ENCODE data around the gene FBXW5.

DNA sequence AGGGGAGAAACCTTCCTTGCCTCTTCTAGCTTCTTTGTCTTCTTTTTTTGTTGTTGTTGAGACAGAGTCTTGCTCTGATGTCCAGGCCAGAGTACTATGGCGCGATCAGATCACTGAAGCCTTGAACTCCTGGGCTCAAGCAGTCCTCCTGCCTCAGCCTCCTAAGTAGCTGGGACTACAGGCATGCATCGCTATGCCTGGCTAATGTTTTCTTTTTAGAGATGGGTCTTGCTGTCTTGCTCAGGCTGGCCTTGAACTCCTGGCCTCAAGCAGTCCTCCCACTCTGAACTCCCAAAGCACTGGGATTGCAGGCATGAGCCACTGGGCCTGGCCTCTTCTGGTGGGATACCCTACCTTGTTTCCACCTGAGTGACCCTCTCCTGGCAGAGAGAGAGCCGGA lies 44.3 kb upstream of the FBXW5 start:
- TF ChIP-seq, protein P1, sequence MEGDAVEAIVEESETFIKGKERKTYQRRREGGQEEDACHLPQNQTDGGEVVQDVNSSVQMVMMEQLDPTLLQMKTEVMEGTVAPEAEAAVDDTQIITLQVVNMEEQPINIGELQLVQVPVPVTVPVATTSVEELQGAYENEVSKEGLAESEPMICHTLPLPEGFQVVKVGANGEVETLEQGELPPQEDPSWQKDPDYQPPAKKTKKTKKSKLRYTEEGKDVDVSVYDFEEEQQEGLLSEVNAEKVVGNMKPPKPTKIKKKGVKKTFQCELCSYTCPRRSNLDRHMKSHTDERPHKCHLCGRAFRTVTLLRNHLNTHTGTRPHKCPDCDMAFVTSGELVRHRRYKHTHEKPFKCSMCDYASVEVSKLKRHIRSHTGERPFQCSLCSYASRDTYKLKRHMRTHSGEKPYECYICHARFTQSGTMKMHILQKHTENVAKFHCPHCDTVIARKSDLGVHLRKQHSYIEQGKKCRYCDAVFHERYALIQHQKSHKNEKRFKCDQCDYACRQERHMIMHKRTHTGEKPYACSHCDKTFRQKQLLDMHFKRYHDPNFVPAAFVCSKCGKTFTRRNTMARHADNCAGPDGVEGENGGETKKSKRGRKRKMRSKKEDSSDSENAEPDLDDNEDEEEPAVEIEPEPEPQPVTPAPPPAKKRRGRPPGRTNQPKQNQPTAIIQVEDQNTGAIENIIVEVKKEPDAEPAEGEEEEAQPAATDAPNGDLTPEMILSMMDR (IDR thresholded peaks at IDR 0.05): no peak
- no peak for TF ChIP-seq POLR2A (IDR thresholded peaks at IDR 0.05)

Data from transverse colon (tissue), 3 donors.